GOT3 (cell line): ENCODE data around the gene ABHD12B.
"Not testable (repeated sequence)": the region's sequence is repeated elsewhere in the genome, so short reads cannot be mapped to it uniquely, and the experiment has no call there.

Source experiments
- DNase-seq: peaks from one replicate; lab custom pipeline; 2025; ENCODE audit warnings: mixed read lengths; lab: John Stamatoyannopoulos, UW

ABHD12B gene

GRCh38 chr14:50936882-50937281 is 65.0 kb downstream of the ABHD12B start:
- DNase-seq = no peak

- no peak for DNase-seq
Measured at GRCh38 chr14:50937325-50937724, 65.5 kb downstream of the ABHD12B start.

GRCh38 chr14:50937800-50938199 is 65.9 kb downstream of the ABHD12B start:
- no peak for DNase-seq

GRCh38 chr14:50941151-50941550 is 69.3 kb downstream of the ABHD12B start:
- DNase-seq = no peak

- DNase-seq = not testable (repeated sequence)
Measured at GRCh38 chr14:50941638-50942037, 69.8 kb downstream of the ABHD12B start.

- no peak for DNase-seq
Measured at GRCh38 chr14:50943261-50943942, 71.5 kb downstream of the ABHD12B start.

- no peak for DNase-seq
Measured at GRCh38 chr14:50943943-50944646, 72.2 kb downstream of the ABHD12B start, which contains the start of gene PYGL. Gene PYGL, minus strand, starts transcription at chr14:50944483. Its CDS starts 80 bp downstream, at chr14:50944403.

- no peak for DNase-seq
Measured at GRCh38 chr14:50944647-50945413, 73.0 kb downstream of the ABHD12B start.

- no peak for DNase-seq
Measured at GRCh38 chr14:50946234-50946935, 74.5 kb downstream of the ABHD12B start.

- DNase-seq = no peak
Measured at GRCh38 chr14:50947446-50947845, 75.6 kb downstream of the ABHD12B start.

- no peak for DNase-seq
Measured at GRCh38 chr14:50948205-50948604, 76.4 kb downstream of the ABHD12B start.

GRCh38 chr14:50951032-50951431 is 79.2 kb downstream of the ABHD12B start:
- DNase-seq = no peak

GRCh38 chr14:50953502-50953901 is 81.6 kb downstream of the ABHD12B start:
- DNase-seq = no peak
